Panc1 (cell line): ENCODE measurements around the gene LMF1. TPM values are rescaled to one million over a fixed set of nuclear protein-coding genes. Genes with fewer than 3 reads are reported as not detected.

ENCODE experiments used
- ATAC-seq: fragments of 200-7000 bp; cut with Tn5 transposase; 2 replicates; pipeline ENCODE4 v1.9.1; 2020; ENCODE audit warnings: mild to moderate bottlenecking, moderate library complexity
- BruUV-seq: library from RNA; stranded (reverse); fragments of 400-500 nt; replicated peaks from 2 replicates; lab custom pipeline; 2021; lab: Mats Ljungman, UMichigan
- CTCF ChIA-PET: fragments of 300-600 bp; sonication (Branson Sonifier 250); formaldehyde crosslinking; loops from one replicate; lab custom pipeline; 2022; ENCODE audit warnings: antibody characterized with exemption; lab: Charles Lee
- POLR2A ChIA-PET: fragments of 300-600 bp; sonication (Branson Sonifier 250); formaldehyde crosslinking; loops from one replicate; lab custom pipeline; 2022; ENCODE audit warnings: antibody characterized with exemption; lab: Charles Lee
- DNase-seq: peaks from one replicate; pipeline ENCODE4 v3.0.0-alpha.2; 2010; ENCODE audit warnings: low read depth, low spot score
- H3K27ac ChIP-seq: 2 replicates; pipeline ENCODE4 v1.5.1; 2011; ENCODE audit warnings: mild to moderate bottlenecking, low read length, inconsistent platforms
- H3K27me3 ChIP-seq: fragments of 200-500 bp; sonication (Bioruptor generic); 2 replicates; pipeline ENCODE4 v1.6.0; 2014; ENCODE audit warnings: low read length, inconsistent platforms; ENCODE audit not compliant: control insufficient read depth, insufficient read depth
- H3K36me3 ChIP-seq: fragments of 200-500 bp; sonication (Bioruptor generic); 2 replicates; pipeline ENCODE4 v1.5.1; 2014; ENCODE audit warnings: inconsistent platforms, mild to moderate bottlenecking, low read length, moderate library complexity; ENCODE audit not compliant: control insufficient read depth, insufficient read depth
- H3K4me1 ChIP-seq: 2 replicates; pipeline ENCODE4 v1.5.1; 2011; ENCODE audit warnings: inconsistent platforms, mild to moderate bottlenecking, low read length, moderate library complexity; ENCODE audit not compliant: control insufficient read depth, insufficient read depth
- H3K4me3 ChIP-seq, 2 experiments: 2 replicates each; pipeline ENCODE4 v1.5.1; 2011 to 2012; ENCODE audit warnings: low read depth in 2 of 2, low read length in 2 of 2, mild to moderate bottlenecking in 2 of 2, inconsistent platforms in 1 of 2, moderate library complexity in 1 of 2
- H3K9me3 ChIP-seq: fragments of 200-500 bp; sonication (Bioruptor generic); 2 replicates; pipeline ENCODE4 v1.5.1; 2014; ENCODE audit warnings: low read depth, mild to moderate bottlenecking, inconsistent platforms, low read length, moderate library complexity; ENCODE audit not compliant: control insufficient read depth, insufficient read depth
- POLR2AphosphoS5 ChIP-seq: IDR thresholded peaks from 2 replicates; pipeline ENCODE4 v1.6.1; 2012; ENCODE audit warnings: mild to moderate bottlenecking, low read depth, low read length, moderate library complexity
- SIN3A ChIP-seq: IDR thresholded peaks from 2 replicates; pipeline ENCODE4 v1.6.1; 2012; ENCODE audit warnings: low read depth, mild to moderate bottlenecking, low read length, moderate library complexity, borderline replicate concordance; ENCODE audit not compliant: insufficient read depth
- TCF7L2 ChIP-seq: IDR thresholded peaks from 2 replicates; pipeline ENCODE4 v1.6.1; 2011; ENCODE audit warnings: mild to moderate bottlenecking, low read depth, low read length, inconsistent platforms
- in situ Hi-C: cut with HindIII; loops from 2 replicates; pipeline ENCODE4 v1.10.0; 2016; ENCODE audit warnings: low sequenced_read_pairs, low pct_unique_long_range_greater_than_20kb
- intact Hi-C: fragments of 100-400 bp; cut with micrococcal nuclease; formaldehyde crosslinking; loops from one replicate; pipeline ENCODE4 v1.10.0; 2022; ENCODE audit not compliant: unreplicated experiment
- total RNA-seq: library from RNA; stranded (reverse); gene quantifications from one replicate; pipeline ENCODE4 v1.2.1, GENCODE V29; 2021; ENCODE audit not compliant: unreplicated experiment
- TF ChIP-seq, protein P1 (sequence below), 2 experiments: IDR thresholded peaks; 2 replicates each; pipeline ENCODE4 v1.6.1; 2011 to 2012; ENCODE audit warnings: low read depth in 2 of 2, control low read depth in 1 of 2, low read length in 1 of 2, mild to moderate bottlenecking in 1 of 2, moderate library complexity in 1 of 2; ENCODE audit not compliant: insufficient read depth in 1 of 2
- TF ChIP-seq, protein P2 (sequence below): fragments of 450-650 bp; IDR thresholded peaks from 2 replicates; pipeline ENCODE4 v1.5.1; 2017; ENCODE audit warnings: mild to moderate bottlenecking

Gene LMF1
- total RNA-seq, 1 experiment from 2014 or later, result 24.3 TPM

DNA sequence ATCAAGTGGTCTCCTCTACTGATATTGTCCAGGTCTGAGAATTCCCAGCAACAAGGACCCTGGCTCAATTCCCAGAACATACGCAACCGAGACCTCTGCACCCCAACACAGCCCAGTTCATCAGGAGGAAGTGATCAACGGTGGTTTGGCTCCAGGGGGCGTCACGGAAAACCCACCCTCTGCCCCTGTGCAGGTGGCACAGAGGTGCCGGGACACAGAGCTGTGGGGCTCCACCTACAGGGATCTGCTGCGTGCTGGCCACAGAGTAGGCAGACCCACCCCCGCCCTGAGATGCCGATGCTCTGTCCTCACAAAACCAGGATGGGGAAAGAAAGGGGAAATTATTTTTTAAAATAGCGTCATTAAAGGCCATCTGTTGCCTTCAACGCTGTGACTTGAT lies 69.6 kb downstream of the LMF1 start:
- Histone ChIP-seq H3K27ac (no peak overlapping the region), H3K9me3 (no peaks in the 10 kb centered on the region), H3K4me1 (no peaks in the 10 kb centered on the region), H3K4me3 (no peak overlapping the region), H3K36me3 (no peaks in the 10 kb centered on the region), H3K27me3 (no peaks in the 10 kb centered on the region)
- DNase-seq, result no peak
- no peak for ATAC-seq
- intact Hi-C loops, result no loop called here
- in situ Hi-C loops, result no loop called here
- POLR2A ChIA-PET, result no interaction called here
- CTCF ChIA-PET, result no interaction called here
- BruUV-seq, result no TSS peak
- TF ChIP-seq, protein P1, sequence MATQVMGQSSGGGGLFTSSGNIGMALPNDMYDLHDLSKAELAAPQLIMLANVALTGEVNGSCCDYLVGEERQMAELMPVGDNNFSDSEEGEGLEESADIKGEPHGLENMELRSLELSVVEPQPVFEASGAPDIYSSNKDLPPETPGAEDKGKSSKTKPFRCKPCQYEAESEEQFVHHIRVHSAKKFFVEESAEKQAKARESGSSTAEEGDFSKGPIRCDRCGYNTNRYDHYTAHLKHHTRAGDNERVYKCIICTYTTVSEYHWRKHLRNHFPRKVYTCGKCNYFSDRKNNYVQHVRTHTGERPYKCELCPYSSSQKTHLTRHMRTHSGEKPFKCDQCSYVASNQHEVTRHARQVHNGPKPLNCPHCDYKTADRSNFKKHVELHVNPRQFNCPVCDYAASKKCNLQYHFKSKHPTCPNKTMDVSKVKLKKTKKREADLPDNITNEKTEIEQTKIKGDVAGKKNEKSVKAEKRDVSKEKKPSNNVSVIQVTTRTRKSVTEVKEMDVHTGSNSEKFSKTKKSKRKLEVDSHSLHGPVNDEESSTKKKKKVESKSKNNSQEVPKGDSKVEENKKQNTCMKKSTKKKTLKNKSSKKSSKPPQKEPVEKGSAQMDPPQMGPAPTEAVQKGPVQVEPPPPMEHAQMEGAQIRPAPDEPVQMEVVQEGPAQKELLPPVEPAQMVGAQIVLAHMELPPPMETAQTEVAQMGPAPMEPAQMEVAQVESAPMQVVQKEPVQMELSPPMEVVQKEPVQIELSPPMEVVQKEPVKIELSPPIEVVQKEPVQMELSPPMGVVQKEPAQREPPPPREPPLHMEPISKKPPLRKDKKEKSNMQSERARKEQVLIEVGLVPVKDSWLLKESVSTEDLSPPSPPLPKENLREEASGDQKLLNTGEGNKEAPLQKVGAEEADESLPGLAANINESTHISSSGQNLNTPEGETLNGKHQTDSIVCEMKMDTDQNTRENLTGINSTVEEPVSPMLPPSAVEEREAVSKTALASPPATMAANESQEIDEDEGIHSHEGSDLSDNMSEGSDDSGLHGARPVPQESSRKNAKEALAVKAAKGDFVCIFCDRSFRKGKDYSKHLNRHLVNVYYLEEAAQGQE (IDR thresholded peaks at IDR 0.05; ENCODE audit: insufficient read depth in 1 of 2, low read depth in 2 of 2, low read length in 1 of 2), result no peak
- TF ChIP-seq POLR2AphosphoS5 (no peak), TCF7L2 (no peak), SIN3A (no peak)
- TF ChIP-seq, protein P2, sequence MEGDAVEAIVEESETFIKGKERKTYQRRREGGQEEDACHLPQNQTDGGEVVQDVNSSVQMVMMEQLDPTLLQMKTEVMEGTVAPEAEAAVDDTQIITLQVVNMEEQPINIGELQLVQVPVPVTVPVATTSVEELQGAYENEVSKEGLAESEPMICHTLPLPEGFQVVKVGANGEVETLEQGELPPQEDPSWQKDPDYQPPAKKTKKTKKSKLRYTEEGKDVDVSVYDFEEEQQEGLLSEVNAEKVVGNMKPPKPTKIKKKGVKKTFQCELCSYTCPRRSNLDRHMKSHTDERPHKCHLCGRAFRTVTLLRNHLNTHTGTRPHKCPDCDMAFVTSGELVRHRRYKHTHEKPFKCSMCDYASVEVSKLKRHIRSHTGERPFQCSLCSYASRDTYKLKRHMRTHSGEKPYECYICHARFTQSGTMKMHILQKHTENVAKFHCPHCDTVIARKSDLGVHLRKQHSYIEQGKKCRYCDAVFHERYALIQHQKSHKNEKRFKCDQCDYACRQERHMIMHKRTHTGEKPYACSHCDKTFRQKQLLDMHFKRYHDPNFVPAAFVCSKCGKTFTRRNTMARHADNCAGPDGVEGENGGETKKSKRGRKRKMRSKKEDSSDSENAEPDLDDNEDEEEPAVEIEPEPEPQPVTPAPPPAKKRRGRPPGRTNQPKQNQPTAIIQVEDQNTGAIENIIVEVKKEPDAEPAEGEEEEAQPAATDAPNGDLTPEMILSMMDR, result no peak

DNA sequence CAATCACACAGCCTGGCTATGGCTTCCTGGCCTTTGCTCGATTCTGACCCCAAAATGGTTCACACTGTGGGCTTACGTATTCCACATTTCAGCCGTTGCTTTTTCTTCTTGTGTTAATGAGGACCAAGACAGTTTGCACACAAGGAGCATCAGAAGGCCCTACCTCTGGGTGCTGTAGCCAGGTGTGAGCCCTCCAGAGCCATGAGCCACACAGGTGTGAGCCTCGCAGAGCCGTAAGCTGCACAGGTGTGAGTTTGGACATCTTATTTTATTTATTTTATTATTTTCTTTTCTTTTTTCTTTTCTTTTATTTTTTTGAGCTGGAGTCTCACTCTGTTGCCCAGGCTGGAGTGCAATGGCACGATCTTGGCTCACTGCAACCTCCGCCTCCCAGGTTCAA lies 70.6 kb downstream of the LMF1 start:
- POLR2A ChIA-PET, result no interaction called here
- DNase-seq (no peak), ATAC-seq (no peak)
- no peaks in the 10 kb centered on the region for H3K36me3 ChIP-seq
- in situ Hi-C loops, result no loop called here
- no peaks in the 10 kb centered on the region for H3K4me1 ChIP-seq
- TF ChIP-seq SIN3A, result no peak
- TF ChIP-seq, protein P2, result no peak
- TF ChIP-seq, protein P1 (IDR thresholded peaks at IDR 0.05; ENCODE audit: insufficient read depth in 1 of 2, low read depth in 2 of 2, low read length in 1 of 2), result no peak
- TF ChIP-seq POLR2AphosphoS5, result no peak
- no peak for TF ChIP-seq TCF7L2
- H3K4me3 ChIP-seq, result no peak overlapping the region
- CTCF ChIA-PET, result no interaction called here
- no peaks in the 10 kb centered on the region for H3K9me3 ChIP-seq
- H3K27me3 ChIP-seq, result no peaks in the 10 kb centered on the region
- no TSS peak for BruUV-seq
- intact Hi-C loops, result no loop called here
- H3K27ac ChIP-seq, result no peak overlapping the region
